Measurements from ENCODE around the gene RCAN2.
A peak's percentile ranks its signal among the peaks of the same experiment; 100 is the strongest.

Gene RCAN2

GRCh38 chr6:46491201-46491627 lies at the start of gene RCAN2:
RCAN2 (minus strand) TSS chr6:46491449.
- DNase-seq (ENCODE audit: low read depth in 2 of 2): peak in 1 of 2 experiments; percentile 8

GRCh38 chr6:46539866-46540265 lies 48.6 kb upstream of the RCAN2 start:
- no peak for DNase-seq (ENCODE audit: low read depth in 2 of 2)

GRCh38 chr6:46538800-46539480 lies 47.7 kb upstream of the RCAN2 start:
- no peak for DNase-seq (ENCODE audit: low read depth in 2 of 2)

DNA sequence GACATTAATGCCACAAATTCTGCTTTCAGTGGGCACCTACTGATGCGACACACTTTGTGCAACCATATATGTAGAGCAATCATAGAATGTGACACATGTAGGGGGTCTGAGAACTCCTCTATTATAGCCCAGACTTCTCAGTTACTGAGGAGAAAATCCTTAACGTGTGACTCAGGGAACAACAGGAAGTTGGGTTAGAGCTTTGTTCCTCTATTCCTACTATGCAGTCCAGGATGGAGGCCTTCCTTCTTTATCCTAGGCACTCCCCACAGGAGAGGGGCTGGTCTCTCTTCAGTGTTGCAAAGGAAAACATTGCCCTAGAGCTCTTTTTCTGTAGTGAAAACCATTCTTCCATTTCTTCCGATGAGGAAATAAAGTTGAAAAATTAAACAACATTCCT lies 39.6 kb upstream of the RCAN2 start:
- no peak for DNase-seq (ENCODE audit: low read depth in 2 of 2)

GRCh38 chr6:46528961-46529750 lies 37.9 kb upstream of the RCAN2 start:
- DNase-seq (ENCODE audit: low read depth in 2 of 2): no peak

GRCh38 chr6:46526607-46527006 lies 35.4 kb upstream of the RCAN2 start:
- DNase-seq (ENCODE audit: low read depth in 2 of 2): no peak

- no peak for DNase-seq (ENCODE audit: low read depth in 2 of 2)
Observed at GRCh38 chr6:46525583-46525982, 34.3 kb upstream of the RCAN2 start.

DNA sequence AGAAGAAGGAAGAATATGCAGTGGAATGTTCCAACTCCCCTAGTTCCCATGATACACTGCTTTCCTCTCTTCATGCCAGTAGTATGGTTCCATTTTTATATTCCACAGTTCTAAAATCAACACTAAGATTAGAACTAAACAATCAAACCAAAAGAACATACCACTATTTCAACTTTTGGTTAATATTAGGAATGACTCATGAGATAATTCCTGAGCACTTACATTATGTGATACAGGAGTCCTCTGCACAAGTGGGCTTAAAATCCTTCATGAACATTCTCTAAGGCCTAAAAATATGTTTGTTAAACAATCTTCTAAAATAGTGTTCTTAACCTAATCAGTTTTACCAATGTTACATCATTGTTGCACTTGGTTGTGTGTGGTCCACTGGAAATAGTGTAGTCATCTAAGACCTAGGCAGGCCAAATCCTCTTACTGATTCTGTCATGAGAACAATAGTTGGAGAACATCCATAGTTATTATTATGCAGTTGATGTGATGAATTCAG lies 30.3 kb upstream of the RCAN2 start:
- no peak for DNase-seq (ENCODE audit: low read depth in 2 of 2)

GRCh38 chr6:46517202-46517601 lies 26.0 kb upstream of the RCAN2 start:
- no peak for DNase-seq (ENCODE audit: low read depth in 2 of 2)

- no peak for DNase-seq (ENCODE audit: low read depth in 2 of 2)
Observed at GRCh38 chr6:46513533-46513932, 22.3 kb upstream of the RCAN2 start.

DNA sequence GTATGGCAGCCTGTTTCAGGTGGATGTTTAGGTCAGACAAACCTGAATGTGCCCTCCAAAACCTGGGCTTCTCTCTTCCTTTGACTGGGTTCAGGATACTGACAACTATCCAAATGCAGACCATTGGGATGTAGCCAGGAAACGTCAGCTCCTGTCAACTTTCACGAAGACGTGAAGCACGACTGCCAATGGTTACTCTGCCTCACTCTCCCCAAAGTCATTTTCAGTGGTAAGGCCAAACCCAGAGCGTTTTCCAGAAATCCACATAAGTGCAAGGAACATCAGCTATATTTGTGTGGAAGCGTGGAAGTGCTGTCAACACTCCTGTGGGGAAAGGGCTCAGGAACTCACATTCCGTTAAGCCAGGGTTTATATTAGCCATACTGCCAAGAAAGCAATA lies 20.1 kb upstream of the RCAN2 start:
- DNase-seq (ENCODE audit: low read depth in 2 of 2): no peak

DNA sequence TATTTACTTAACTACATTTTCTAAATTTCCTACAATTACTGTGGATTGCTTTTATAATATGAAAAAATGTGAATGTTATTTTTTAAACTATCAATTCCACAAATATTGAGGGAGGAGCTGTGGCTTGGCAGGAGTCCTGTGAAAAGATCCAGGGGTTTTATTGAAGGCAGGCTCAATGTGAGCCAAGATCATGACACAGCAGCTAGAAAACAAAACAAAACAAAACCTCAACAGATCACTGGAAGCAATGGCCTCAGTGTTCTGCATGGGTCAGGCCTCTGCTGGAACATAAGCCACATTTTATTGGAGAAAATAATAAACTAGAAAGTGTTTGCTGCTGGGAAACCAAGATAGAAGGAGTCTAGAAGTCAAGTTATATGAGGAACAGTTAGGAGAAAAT lies 19.4 kb upstream of the RCAN2 start:
- no peak for DNase-seq (ENCODE audit: low read depth in 2 of 2)

DNA sequence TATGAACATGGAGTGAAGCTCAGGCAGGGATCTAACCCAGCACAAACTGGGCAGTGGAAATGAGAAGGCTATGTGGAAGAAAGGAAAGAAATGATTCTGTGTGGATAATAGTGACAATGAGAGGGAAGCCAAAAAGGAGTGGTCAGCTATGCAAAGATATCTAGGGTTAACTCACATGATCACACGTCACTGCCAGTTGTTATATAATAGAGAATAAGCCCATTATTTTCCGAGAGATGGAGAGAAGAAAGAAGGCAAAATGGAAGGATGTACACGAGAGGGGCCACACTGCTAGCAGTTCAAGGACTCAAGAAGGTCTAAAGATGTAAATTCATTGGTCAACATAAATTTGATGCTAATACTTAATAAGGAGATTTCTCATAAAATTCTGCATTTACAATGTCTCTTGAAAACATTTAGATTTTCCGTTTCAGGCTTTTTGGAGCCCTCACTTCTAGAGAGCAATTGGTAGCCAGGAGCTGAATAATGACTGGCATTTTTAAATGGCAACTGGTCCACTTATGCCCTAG lies 18.8 kb upstream of the RCAN2 start:
- no peak for DNase-seq (ENCODE audit: low read depth in 2 of 2)

DNA sequence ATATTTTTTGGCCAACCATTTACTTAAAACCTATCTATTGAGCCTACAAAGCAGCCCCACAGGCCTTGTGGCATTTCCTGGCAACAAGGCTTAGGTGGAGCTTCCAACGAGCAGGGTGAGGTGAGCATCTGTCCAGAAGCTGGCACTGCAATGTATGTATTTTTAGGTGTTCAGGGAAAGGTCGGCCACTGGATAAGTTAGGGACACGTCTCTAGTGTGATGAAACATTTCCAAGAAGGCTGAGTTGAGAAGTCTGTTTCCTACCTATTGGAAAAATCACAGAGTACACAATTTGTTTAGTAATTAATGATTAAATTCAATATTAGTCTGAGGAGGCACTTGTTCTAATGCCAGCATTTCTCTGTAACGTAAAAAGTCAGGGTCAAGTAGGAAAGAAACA lies 17.8 kb upstream of the RCAN2 start:
- no peak for DNase-seq (ENCODE audit: low read depth in 2 of 2)

- no peak for DNase-seq (ENCODE audit: low read depth in 2 of 2)
Observed at GRCh38 chr6:46507426-46507825, 16.2 kb upstream of the RCAN2 start.

- no peak for DNase-seq (ENCODE audit: low read depth in 2 of 2)
Observed at GRCh38 chr6:46505693-46506512, 14.7 kb upstream of the RCAN2 start.

GRCh38 chr6:46504242-46504641 lies 13.0 kb upstream of the RCAN2 start:
- no peak for DNase-seq (ENCODE audit: low read depth in 2 of 2)

GRCh38 chr6:46502486-46503119 lies 11.4 kb upstream of the RCAN2 start:
- no peak for DNase-seq (ENCODE audit: low read depth in 2 of 2)

DNA sequence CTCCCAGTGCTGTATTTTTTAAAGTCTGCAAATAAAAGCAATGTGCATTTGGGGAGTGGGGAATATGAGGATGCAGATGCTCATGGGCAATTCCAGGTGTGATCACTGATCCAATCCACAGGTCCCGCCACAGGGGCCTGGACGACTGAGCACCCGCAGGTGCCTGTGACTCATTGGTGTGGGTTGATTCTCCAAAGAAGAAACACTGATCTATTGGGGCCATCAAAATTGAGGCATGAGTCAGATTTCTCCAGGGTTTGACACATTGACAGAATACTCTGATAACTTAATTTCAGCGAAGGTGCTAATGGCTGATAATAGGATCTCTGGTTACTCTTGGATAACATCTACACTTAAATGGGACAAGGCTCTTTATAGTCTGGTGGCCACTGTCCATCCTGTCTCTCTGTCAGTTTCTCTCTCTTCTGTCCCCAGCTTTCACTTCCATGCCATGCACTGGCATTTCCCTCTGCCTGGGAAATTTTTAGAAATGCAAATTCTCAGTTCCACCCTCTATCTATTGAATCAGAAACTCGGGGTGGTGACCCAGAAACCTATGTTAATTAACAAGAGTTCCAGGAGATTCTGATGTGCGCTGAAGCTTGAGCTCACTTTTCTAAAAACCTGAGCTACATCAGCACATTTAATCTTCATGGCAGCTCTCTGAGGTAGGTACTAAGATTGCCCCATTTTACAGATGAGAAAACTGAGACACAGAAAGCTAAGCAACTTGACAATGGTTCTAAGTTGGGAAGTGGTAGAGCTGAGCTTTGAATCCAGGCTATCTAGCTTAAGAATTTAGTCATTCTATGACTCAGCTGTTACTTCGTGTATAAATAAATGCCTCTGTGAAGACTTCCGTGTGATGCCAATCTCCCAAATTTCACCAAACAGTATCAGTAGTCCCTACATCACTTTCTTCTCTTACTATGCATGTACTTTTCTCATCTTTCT lies 10.2 kb upstream of the RCAN2 start:
- no peak for DNase-seq (ENCODE audit: low read depth in 2 of 2)

DNA sequence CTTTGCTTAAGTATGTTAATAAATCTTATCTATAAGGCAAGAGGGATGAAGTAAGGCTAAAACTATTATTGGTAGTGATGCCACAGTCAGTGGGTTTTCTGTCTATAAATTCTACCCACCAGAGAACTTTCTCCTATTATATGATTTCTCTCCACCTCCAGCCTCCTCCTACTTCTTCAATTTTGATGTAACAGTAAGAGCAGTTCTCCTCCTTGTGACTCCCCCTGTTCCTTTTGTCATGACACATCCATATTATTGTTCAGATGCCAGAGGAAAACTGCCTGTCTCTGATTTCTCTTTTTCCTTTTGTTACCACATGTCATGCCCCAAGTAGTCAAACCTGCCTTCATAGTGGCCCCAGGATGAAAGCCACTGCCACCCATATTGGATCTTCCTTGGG lies 9.1 kb upstream of the RCAN2 start:
- no peak for DNase-seq (ENCODE audit: low read depth in 2 of 2)
